ENCODE results near the gene SND1. TPM values are rescaled to one million over a fixed set of nuclear protein-coding genes. Genes with fewer than 3 reads are reported as not detected.
A peak's percentile ranks its signal among the peaks of the same experiment; 100 is the strongest.
"Not testable (repeated sequence)": the region's sequence is repeated elsewhere in the genome, so short reads cannot be mapped to it uniquely, and the experiment has no call there.

The SND1 gene
- total RNA-seq, 1 experiment from 2014 or later: 218 TPM

DNA sequence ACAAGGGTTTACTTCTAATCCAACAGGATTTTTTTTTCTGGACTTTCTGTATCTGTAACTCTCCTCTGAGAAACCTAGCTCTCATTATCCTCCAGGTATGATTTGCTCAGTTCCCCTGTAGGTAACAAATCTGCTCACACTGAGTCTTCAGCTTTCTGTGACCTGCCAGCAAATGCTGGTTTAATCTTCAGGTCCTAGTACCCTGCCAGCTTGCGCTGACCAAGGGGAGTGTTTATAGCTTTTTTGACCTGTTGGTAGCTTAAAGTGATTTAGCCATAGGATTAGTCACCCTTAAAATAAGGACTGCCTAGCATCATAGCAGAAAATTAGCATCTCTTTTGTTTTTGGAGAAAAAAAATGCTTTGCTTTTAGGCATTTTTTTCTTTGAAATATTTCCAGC is 22.4 kb downstream of the SND1 start:
- Histone ChIP-seq H4K20me1 (ENCODE audit: control insufficient read depth, insufficient read depth, insufficient read length) (no peaks in the 10 kb centered on the region), H2AFZ (ENCODE audit: low read length) (no peak overlapping the region), H3K9ac (ENCODE audit: extremely low read depth, insufficient read length, low read length) (no peak overlapping the region), H3K14ac (ENCODE audit: insufficient read depth, low read length) (no peak overlapping the region), H3K79me1 (ENCODE audit: insufficient read depth, low read depth, low read length, poor library complexity, severe bottlenecking) (peaks cover 11% of the 10 kb centered on the region), H3K27me3 (ENCODE audit: insufficient read depth, low read length) (no peaks in the 10 kb centered on the region), H4K5ac (ENCODE audit: insufficient read length, low read depth, low read length) (no peak overlapping the region), H3K79me2 (ENCODE audit: insufficient read depth, low read length) (peaks cover 21% of the 10 kb centered on the region; the same call in 1 of the 2 replicates), H3K9me3 (ENCODE audit: control insufficient read depth, low read depth, low read length) (no peaks in the 10 kb centered on the region), H2AK5ac (ENCODE audit: insufficient read length, low read length) (no peak overlapping the region), H2BK5ac (ENCODE audit: insufficient read length, low read length) (no peak overlapping the region), H3K4ac (ENCODE audit: low read depth, low read length) (no peak overlapping the region), H3K4me2 (ENCODE audit: insufficient read depth, insufficient read length, low read length) (no peak overlapping the region), H3K4me1 (ENCODE audit: insufficient read depth, low read length) (peaks cover 8% of the 10 kb centered on the region; the same call in 1 of the 2 replicates), H3T11ph (ENCODE audit: low read length) (no peak overlapping the region), H3K27ac (ENCODE audit: insufficient read length, low read depth, low read length) (no peak overlapping the region), H2BK15ac (ENCODE audit: low read depth, low read length) (no peak overlapping the region), H3K56ac (ENCODE audit: insufficient read length, low read depth, low read length) (no peak overlapping the region), H3K23me2 (ENCODE audit: insufficient read length, low read depth, low read length, poor library complexity, severe bottlenecking) (no peaks in the 10 kb centered on the region), H4K91ac (ENCODE audit: insufficient read length, low read depth, low read length) (no peak overlapping the region), H3K18ac (ENCODE audit: insufficient read length, low read depth, low read length) (no peak overlapping the region), H2BK120ac (ENCODE audit: low read depth, low read length, poor library complexity, severe bottlenecking) (no peak overlapping the region), H3K23ac (ENCODE audit: insufficient read length, low read depth, low read length) (no peak overlapping the region), H4K8ac (replicated peaks; ENCODE audit: insufficient read length, low read depth, low read length) (no peak overlapping the region), H2BK20ac (ENCODE audit: low read depth, low read length, poor library complexity, severe bottlenecking) (no peak overlapping the region), H2BK12ac (ENCODE audit: insufficient read length, low read depth, low read length) (no peak overlapping the region)
- Mint-ChIP-seq H3K36me3 (ENCODE audit: insufficient read depth in 1 of 3, low read depth in 3 of 3) (peaks cover 35 to 39% (median 38%) of the 10 kb centered on the region in 3 experiments), H3K27ac (peak overlapping the region; percentile 60 to 67 (median 67); a peak in 2 of 7 replicates), H3K27me3 (ENCODE audit: low read depth) (peaks cover 2% of the 10 kb centered on the region; the same call in 1 of the 2 replicates), H3K4me3 (no peak overlapping the region), H3K4me1 (peaks cover 45 to 49% of the 10 kb centered on the region in 2 experiments), H3K9me3 (peaks cover 4 to 6% of the 10 kb centered on the region in 2 experiments; a peak in 2 of 5 replicates)
- TF ChIP-seq, protein P1, sequence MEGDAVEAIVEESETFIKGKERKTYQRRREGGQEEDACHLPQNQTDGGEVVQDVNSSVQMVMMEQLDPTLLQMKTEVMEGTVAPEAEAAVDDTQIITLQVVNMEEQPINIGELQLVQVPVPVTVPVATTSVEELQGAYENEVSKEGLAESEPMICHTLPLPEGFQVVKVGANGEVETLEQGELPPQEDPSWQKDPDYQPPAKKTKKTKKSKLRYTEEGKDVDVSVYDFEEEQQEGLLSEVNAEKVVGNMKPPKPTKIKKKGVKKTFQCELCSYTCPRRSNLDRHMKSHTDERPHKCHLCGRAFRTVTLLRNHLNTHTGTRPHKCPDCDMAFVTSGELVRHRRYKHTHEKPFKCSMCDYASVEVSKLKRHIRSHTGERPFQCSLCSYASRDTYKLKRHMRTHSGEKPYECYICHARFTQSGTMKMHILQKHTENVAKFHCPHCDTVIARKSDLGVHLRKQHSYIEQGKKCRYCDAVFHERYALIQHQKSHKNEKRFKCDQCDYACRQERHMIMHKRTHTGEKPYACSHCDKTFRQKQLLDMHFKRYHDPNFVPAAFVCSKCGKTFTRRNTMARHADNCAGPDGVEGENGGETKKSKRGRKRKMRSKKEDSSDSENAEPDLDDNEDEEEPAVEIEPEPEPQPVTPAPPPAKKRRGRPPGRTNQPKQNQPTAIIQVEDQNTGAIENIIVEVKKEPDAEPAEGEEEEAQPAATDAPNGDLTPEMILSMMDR (conservative IDR thresholded peaks at IDR 0.05): no peak
- WGBS (ENCODE audit: extremely low coverage, insufficient read length, low lambda C conversion rate): no CpG with 5 or more reads among the region's 1 CpG
- DNase-seq: no peak

DNA sequence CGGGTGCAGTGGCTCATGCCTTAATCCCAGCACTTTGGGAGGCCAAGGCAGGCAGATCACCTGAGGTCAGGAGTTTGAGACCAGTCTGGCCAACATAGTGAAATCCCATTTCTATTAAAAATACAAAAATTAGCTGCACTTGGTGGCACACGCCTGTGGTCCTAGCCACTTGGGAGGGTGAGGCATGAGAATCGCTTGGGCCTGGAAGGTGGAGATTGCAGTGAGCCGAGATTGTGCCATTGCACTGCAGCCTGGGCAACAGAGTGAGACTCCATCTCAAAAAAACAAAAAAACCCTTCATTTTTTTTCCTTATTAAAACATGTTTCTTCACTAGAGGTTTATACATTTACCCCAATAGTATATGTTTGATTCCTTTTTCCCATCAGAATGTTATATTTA is 22.9 kb downstream of the SND1 start:
- H2BK120ac ChIP-seq (ENCODE audit: low read depth, low read length, poor library complexity, severe bottlenecking); H3K27me3 ChIP-seq (ENCODE audit: insufficient read depth, low read length); H2AK5ac ChIP-seq (ENCODE audit: insufficient read length, low read length); H4K8ac ChIP-seq (replicated peaks; ENCODE audit: insufficient read length, low read depth, low read length); H3K23me2 ChIP-seq (ENCODE audit: insufficient read length, low read depth, low read length, poor library complexity, severe bottlenecking); H2BK12ac ChIP-seq (ENCODE audit: insufficient read length, low read depth, low read length); H4K20me1 ChIP-seq (ENCODE audit: control insufficient read depth, insufficient read depth, insufficient read length); H4K91ac ChIP-seq (ENCODE audit: insufficient read length, low read depth, low read length); H4K5ac ChIP-seq (ENCODE audit: insufficient read length, low read depth, low read length); H3K9ac ChIP-seq (ENCODE audit: extremely low read depth, insufficient read length, low read length); H3K27ac ChIP-seq (ENCODE audit: insufficient read length, low read depth, low read length); H3K14ac ChIP-seq (ENCODE audit: insufficient read depth, low read length); H3K23ac ChIP-seq (ENCODE audit: insufficient read length, low read depth, low read length); DNase-seq; H3K56ac ChIP-seq (ENCODE audit: insufficient read length, low read depth, low read length); H2BK20ac ChIP-seq (ENCODE audit: low read depth, low read length, poor library complexity, severe bottlenecking); H3K4me1 ChIP-seq (ENCODE audit: insufficient read depth, low read length); H3K9me3 Mint-ChIP-seq; H3K9me3 ChIP-seq (ENCODE audit: control insufficient read depth, low read depth, low read length); H3K27me3 Mint-ChIP-seq (ENCODE audit: low read depth); H3T11ph ChIP-seq (ENCODE audit: low read length); H2BK5ac ChIP-seq (ENCODE audit: insufficient read length, low read length); H3K4me3 Mint-ChIP-seq; H3K18ac ChIP-seq (ENCODE audit: insufficient read length, low read depth, low read length); H2BK15ac ChIP-seq (ENCODE audit: low read depth, low read length); H3K4ac ChIP-seq (ENCODE audit: low read depth, low read length); H2AFZ ChIP-seq (ENCODE audit: low read length); H3K4me2 ChIP-seq (ENCODE audit: insufficient read depth, insufficient read length, low read length): not testable (repeated sequence)
- Histone ChIP-seq H3K79me1 (ENCODE audit: insufficient read depth, low read depth, low read length, poor library complexity, severe bottlenecking) (peaks cover 11% of the 10 kb centered on the region), H3K79me2 (ENCODE audit: insufficient read depth, low read length) (peaks cover 20% of the 10 kb centered on the region; the same call in 1 of the 2 replicates)
- H3K4me1 Mint-ChIP-seq: peaks cover 49 to 51% of the 10 kb centered on the region in 2 experiments
- WGBS (ENCODE audit: extremely low coverage, insufficient read length, low lambda C conversion rate): no CpG with 5 or more reads among the region's 4 CpGs
- peaks cover 37 to 41% (median 40%) of the 10 kb centered on the region in 3 experiments for H3K36me3 Mint-ChIP-seq (ENCODE audit: insufficient read depth in 1 of 3, low read depth in 3 of 3)
- H3K27ac Mint-ChIP-seq: peak overlapping the region in 1 of 3 experiments; percentile 47; a peak in 1 of 7 replicates

Measured in H9 (cell line).